GM18526 (cell line): Measurements from ENCODE around the gene FEV.

Source experiments
- POLR2A ChIP-seq: IDR thresholded peaks from 3 replicates; pipeline ENCODE4 v1.6.1; 2011; ENCODE audit not compliant: insufficient read length; ENCODE audit errors: extremely low read depth

FEV gene

GRCh38 chr2:218957671-218958070 is 27.3 kb downstream of the FEV start:
- no peak for TF ChIP-seq POLR2A

GRCh38 chr2:218956039-218956438 is 28.9 kb downstream of the FEV start:
- no peak for TF ChIP-seq POLR2A

GRCh38 chr2:218954541-218955300 is 30.3 kb downstream of the FEV start:
- no peak for TF ChIP-seq POLR2A

- no peak for TF ChIP-seq POLR2A
Measured at GRCh38 chr2:218953366-218953954, 31.5 kb downstream of the FEV start.

GRCh38 chr2:218952160-218952559 is 32.8 kb downstream of the FEV start:
- no peak for TF ChIP-seq POLR2A

- no peak for TF ChIP-seq POLR2A
Measured at GRCh38 chr2:218946621-218947020, 38.4 kb downstream of the FEV start.

GRCh38 chr2:218944759-218945404 is 40.1 kb downstream of the FEV start:
- TF ChIP-seq POLR2A = no peak
